Fibroblast of skin of right quadriceps (primary cell): Measurements from ENCODE around the gene MVB12A.
A peak's percentile ranks its signal among the peaks of the same experiment; 100 is the strongest.

Experiments
- DNase-seq: peaks from one replicate; pipeline ENCODE4 v3.0.0-alpha.2; 2013

Gene MVB12A

GRCh38 chr19:17419621-17420474 is at the start of gene MVB12A:
Gene MVB12A, plus strand, starts transcription at chr19:17420047. Its CDS starts 89 bp downstream, at chr19:17420136.
- DNase-seq: peak; percentile 99

- DNase-seq: no peak
Measured at GRCh38 chr19:17376935-17377600, 42.8 kb upstream of the MVB12A start, which contains the start of gene PLVAP. Gene PLVAP, minus strand, starts transcription at chr19:17377342. Its CDS starts 54 bp downstream, at chr19:17377288.

GRCh38 chr19:17378271-17378670 is 41.6 kb upstream of the MVB12A start:
- no peak for DNase-seq

- DNase-seq: no peak
Measured at GRCh38 chr19:17379221-17379631, 40.6 kb upstream of the MVB12A start.

GRCh38 chr19:17380426-17381138 is 39.3 kb upstream of the MVB12A start:
- DNase-seq: no peak

GRCh38 chr19:17385878-17386611 is 33.8 kb upstream of the MVB12A start:
- peak; percentile 44 for DNase-seq

GRCh38 chr19:17389288-17389687 is 30.6 kb upstream of the MVB12A start:
- DNase-seq: no peak

- no peak for DNase-seq
Measured at GRCh38 chr19:17389957-17390664, 29.7 kb upstream of the MVB12A start.

- DNase-seq: peak; percentile 89
Measured at GRCh38 chr19:17390665-17391370, 29.0 kb upstream of the MVB12A start.

GRCh38 chr19:17391371-17392151 is 28.3 kb upstream of the MVB12A start:
- no peak for DNase-seq

GRCh38 chr19:17393002-17393401 is 26.8 kb upstream of the MVB12A start:
- no peak for DNase-seq

GRCh38 chr19:17393914-17394313 is 25.9 kb upstream of the MVB12A start, which contains the start of gene CCDC194:
Gene CCDC194, minus strand, starts transcription at chr19:17394196. Its CDS starts 38 bp downstream, at chr19:17394158.
- no peak for DNase-seq

GRCh38 chr19:17394891-17395415 is 24.9 kb upstream of the MVB12A start:
- peak; percentile 41 for DNase-seq

GRCh38 chr19:17398902-17399527 is 20.8 kb upstream of the MVB12A start:
- DNase-seq: no peak

GRCh38 chr19:17401628-17402027 is 18.2 kb upstream of the MVB12A start:
- no peak for DNase-seq

- DNase-seq: no peak
Measured at GRCh38 chr19:17402982-17403855, 16.6 kb upstream of the MVB12A start.

- no peak for DNase-seq
Measured at GRCh38 chr19:17404015-17404414, 15.8 kb upstream of the MVB12A start.

- DNase-seq: no peak
Measured at GRCh38 chr19:17404621-17405249, 15.1 kb upstream of the MVB12A start.
